Ovary (tissue), 9 donors: ENCODE measurements around the gene PLPP1. TPM values are rescaled to one million over a fixed set of nuclear protein-coding genes. Genes with fewer than 3 reads are reported as not detected.

Experiments
- DNase-seq, 5 donors: peaks; one replicate each; pipeline ENCODE4 v3.0.0-alpha.2; 2019 to 2020
- H3K27ac ChIP-seq, 2 donors: fragments of 200-600 bp; one replicate each; pipeline versions ENCODE4 v1.5.1 to v1.8.0; 2019 to 2022
- H3K27me3 ChIP-seq: fragments of 200-600 bp; one replicate; pipeline ENCODE4 v1.8.0; 2022
- H3K36me3 ChIP-seq: fragments of 200-600 bp; sonication (generic); one replicate; pipeline ENCODE4 v1.5.1; 2019
- H3K4me1 ChIP-seq: one replicate; pipeline ENCODE4 v1.8.1; 2013; ENCODE audit warnings: mild to moderate bottlenecking, moderate library complexity; ENCODE audit not compliant: insufficient read depth
- H3K4me3 ChIP-seq: fragments of 200-600 bp; sonication (generic); one replicate; pipeline ENCODE4 v1.5.1; 2017
- H3K9me3 ChIP-seq, 2 donors: fragments of 200-600 bp in 1 of 2; sonication (generic) in 1 of 2; one replicate each; pipeline versions ENCODE4 v1.5.1 to v1.8.1; 2013 to 2019; ENCODE audit warnings: mild to moderate bottlenecking in 1 of 2, moderate library complexity in 1 of 2
- CTCF ChIP-seq, 3 donors: fragments of 450-650 bp in 2 of 3; fragments of 200-600 bp in 1 of 3; IDR thresholded peaks; one replicate each; pipeline versions ENCODE4 v1.5.1 to v1.8.0; 2016 to 2022; ENCODE audit warnings: antibody characterized with exemption in 3 of 3, mild to moderate bottlenecking in 1 of 3
- EP300 ChIP-seq: sonication (generic); formaldehyde crosslinking; IDR thresholded peaks from one replicate; pipeline ENCODE4 v1.6.1; 2017; ENCODE audit warnings: antibody characterized with exemption
- POLR2A ChIP-seq: fragments of 450-650 bp; IDR thresholded peaks from one replicate; pipeline ENCODE4 v1.6.1; 2017; ENCODE audit warnings: antibody characterized with exemption, mild to moderate bottlenecking, moderate library complexity
- WGBS, 3 donors: extraction: QIAGEN DNeasy Blood & Tissue Kit in 1 of 3; methylation state at CpG; one replicate each; pipeline versions ENCODE4 v1.1.5 to v1.1.7; 2013 to 2017; 5-methylcytosine and 5-hydroxymethylcytosine counted together
- intact Hi-C, 4 donors: fragments of 100-400 bp; cut with DNase I; formaldehyde crosslinking; loops; one replicate each; pipeline versions ENCODE4 v1.11.0 to v1.15.1; 2022 to 2023
- polyA plus RNA-seq, 2 donors: library from polyadenylated mRNA; stranded (reverse); fragments of 200-250 nt in 1 of 2; fragments of 350-450 nt in 1 of 2; fragmentation: Illumina TruSeq in 1 of 2; extraction: RNeasy Lipid Tissue Mini Kit (QIAGEN cat#74804) in 1 of 2; gene quantifications; one replicate each; pipeline ENCODE4 v1.2.3, GENCODE V29; 2013 to 2014
- total RNA-seq, 7 donors: library from RNA; depleted of rRNA in 2 of 7; stranded (reverse); fragments of >200 nt in 2 of 7; fragmentation: NEBNext Ultra II Directional in 3 of 7; extraction: Animal tissue kit (Norgen Biotek cat#: 25700) in 3 of 7; gene quantifications; one replicate each; pipeline versions ENCODE4 v1.1.0 to v1.2.4, GENCODE V29; 2016 to 2023
- donor health status: DM: no; HTN: no; CAD: no; lungs with moderate emphysema.
- donor health status: DM: no; HTN: no; CAD: no.
- donor health status: Bipolar disorder and iron deficiency.
- donor health status: DM: yes; HTN: yes; CAD: no.
- donor health status: DM: no; HTN: no; CAD: no.
- donor health status: DM: yes; HTN: yes; CAD: no.

Gene PLPP1
- total and polyA plus RNA-seq, 9 donors, result 13.5 to 136 (median 34.5) TPM

DNA sequence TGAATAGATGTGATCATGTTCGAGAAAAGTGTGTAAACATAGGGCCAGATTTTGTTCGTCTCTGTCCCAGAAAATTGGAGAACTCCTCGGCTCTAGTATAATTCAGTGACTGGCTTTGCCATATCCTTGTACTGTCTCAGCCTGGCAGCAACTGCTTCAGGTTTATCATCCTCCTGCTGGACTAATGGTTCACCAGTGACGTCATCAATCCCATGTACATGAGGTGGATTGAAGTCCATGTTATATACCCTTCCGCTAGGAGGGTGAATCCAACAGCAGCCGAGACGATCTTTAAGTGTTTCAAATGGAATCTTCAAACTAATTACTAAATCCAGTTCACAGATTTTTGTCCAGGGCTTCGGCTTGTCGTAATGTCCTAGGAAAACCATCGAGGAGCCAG lies 17.1 kb upstream of the PLPP1 start:
- H3K4me3 ChIP-seq, result no peak overlapping the region
- no peaks in the 10 kb centered on the region for H3K36me3 ChIP-seq
- no peak for DNase-seq
- H3K27me3 ChIP-seq, result no peaks in the 10 kb centered on the region
- H3K4me1 ChIP-seq, result no peaks in the 10 kb centered on the region
- TF ChIP-seq POLR2A, result no peak
- no peak for TF ChIP-seq CTCF (IDR thresholded peaks at IDR 0.05)
- no peak for TF ChIP-seq EP300
- 93 to 95% (median 93%) methylated on average over 10 of the region's 10 CpGs for WGBS, 3 donors
- intact Hi-C loops, result no loop called here
- no peak overlapping the region for H3K27ac ChIP-seq
- H3K9me3 ChIP-seq, result no peaks in the 10 kb centered on the region

- TF ChIP-seq CTCF (IDR thresholded peaks at IDR 0.05), result no peak
- Histone ChIP-seq H3K4me1 (no peaks in the 10 kb centered on the region), H3K27me3 (no peaks in the 10 kb centered on the region), H3K36me3 (no peaks in the 10 kb centered on the region), H3K4me3 (no peak overlapping the region), H3K27ac (no peak overlapping the region), H3K9me3 (no peaks in the 10 kb centered on the region)
- no peak for DNase-seq
- intact Hi-C loops, result no loop called here
- WGBS, 3 donors, result 88 to 93% (median 89%) methylated on average over 7 of the region's 7 CpGs
Measured at GRCh38 chr5:55551358-55551757, 16.6 kb upstream of the PLPP1 start.

GRCh38 chr5:55547781-55548180 lies 13.0 kb upstream of the PLPP1 start:
- intact Hi-C loops, result no loop called here
- Histone ChIP-seq H3K9me3 (no peaks in the 10 kb centered on the region), H3K36me3 (no peaks in the 10 kb centered on the region), H3K27me3 (no peaks in the 10 kb centered on the region), H3K4me3 (no peak overlapping the region), H3K4me1 (no peaks in the 10 kb centered on the region), H3K27ac (no peak overlapping the region)
- DNase-seq, result no peak
- WGBS, 3 donors, result 90 to 98% (median 96%) methylated on average over 2 of the region's 2 CpGs
- TF ChIP-seq POLR2A (no peak), EP300 (no peak), CTCF (IDR thresholded peaks at IDR 0.05) (no peak)

DNA sequence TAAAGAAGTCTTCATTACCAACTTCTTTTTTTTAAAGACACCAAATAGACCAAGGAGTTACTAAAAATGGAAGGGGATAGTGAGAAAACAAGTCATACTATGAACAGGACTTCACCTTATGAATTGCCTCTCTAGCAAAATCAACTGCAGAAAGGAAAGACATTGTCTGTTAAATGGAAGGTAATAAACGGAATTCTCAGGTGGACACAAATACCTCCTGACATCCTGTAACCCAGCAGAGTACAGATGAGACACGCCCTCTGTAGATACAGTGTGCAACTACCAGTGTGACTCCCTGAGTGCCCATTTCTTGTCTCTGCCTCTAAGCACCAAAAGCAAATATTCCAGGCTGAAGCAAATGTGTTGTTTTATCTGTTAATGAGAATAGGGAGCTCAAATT lies 12.2 kb upstream of the PLPP1 start:
- WGBS, 3 donors, result 86 to 92% (median 90%) methylated on average over 2 of the region's 2 CpGs
- intact Hi-C loops, result no loop called here
- Histone ChIP-seq H3K4me1 (no peaks in the 10 kb centered on the region), H3K27ac (no peak overlapping the region), H3K36me3 (no peaks in the 10 kb centered on the region), H3K9me3 (no peaks in the 10 kb centered on the region), H3K27me3 (no peaks in the 10 kb centered on the region), H3K4me3 (no peak overlapping the region)
- DNase-seq, result no peak
- TF ChIP-seq CTCF (IDR thresholded peaks at IDR 0.05), result no peak
- TF ChIP-seq EP300, result no peak
- TF ChIP-seq POLR2A, result no peak

DNA sequence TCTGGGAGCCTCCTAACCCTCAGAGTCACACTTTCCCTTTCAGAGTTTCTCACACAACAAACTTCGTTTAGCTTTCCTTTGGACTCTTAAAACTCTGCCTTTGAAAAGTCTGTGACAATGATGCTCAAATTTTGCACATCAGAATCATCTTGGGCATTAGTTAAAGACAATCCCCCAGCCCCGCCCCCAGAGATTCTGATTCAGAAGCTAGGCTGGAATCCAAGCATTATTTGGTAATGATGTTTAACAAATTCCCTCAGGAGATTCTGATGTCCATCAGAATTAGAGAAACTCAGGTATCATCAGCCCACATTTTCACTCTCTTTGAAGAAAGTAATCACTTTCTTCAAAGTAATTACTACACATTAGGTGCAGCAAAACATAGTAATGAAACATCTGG lies 9.6 kb upstream of the PLPP1 start:
- intact Hi-C loops, result no loop called here
- Histone ChIP-seq H3K36me3 (no peaks in the 10 kb centered on the region), H3K9me3 (no peaks in the 10 kb centered on the region), H3K4me1 (no peaks in the 10 kb centered on the region), H3K4me3 (no peak overlapping the region), H3K27me3 (no peaks in the 10 kb centered on the region), H3K27ac (no peak overlapping the region)
- no peak for DNase-seq
- WGBS, 3 donors, result 83 to 87% (median 86%) methylated on average over 2 of the region's 2 CpGs
- TF ChIP-seq CTCF (IDR thresholded peaks at IDR 0.05) (no peak), EP300 (no peak)
